ENCODE measurements around the gene OR7G3. TPM values are rescaled to one million over a fixed set of nuclear protein-coding genes. Genes with fewer than 3 reads are reported as not detected.

Gene OR7G3
- total RNA-seq, 1 donor from 2014 or later, result not detected

DNA sequence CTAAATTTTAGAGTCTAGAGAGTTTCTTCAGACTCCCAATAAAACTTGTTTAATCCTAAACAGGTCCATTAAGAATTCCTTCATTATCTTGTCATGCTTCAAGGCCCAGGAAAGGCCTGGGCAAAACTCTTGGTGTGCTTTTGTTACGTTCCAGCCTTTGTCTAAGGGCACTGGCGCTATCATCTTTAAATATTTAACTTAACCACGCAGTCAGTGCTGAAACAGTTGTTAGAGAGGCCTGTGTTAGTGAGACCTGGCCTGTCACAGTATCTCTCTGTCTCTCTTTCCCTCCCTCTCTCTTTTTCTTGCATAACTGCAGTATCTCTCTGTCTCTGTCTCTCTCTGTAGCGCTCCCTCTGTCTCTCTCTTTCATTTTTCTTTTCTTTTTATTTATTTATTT, 48.1 kb downstream of the OR7G3 start:
- H3K9me3 ChIP-seq, result no peaks in the 10 kb centered on the region
- H3K27ac ChIP-seq, result no peak overlapping the region
- intact Hi-C loops (cut with DNase I), result loop anchor here (10.0 kb wide), 1 partner anchor 424 kb away; no protein-coding TSS in a partner anchor
- H3K4me3 ChIP-seq, result no peak overlapping the region
- H3K27me3 ChIP-seq, result no peaks in the 10 kb centered on the region
- no peaks in the 10 kb centered on the region for H3K36me3 ChIP-seq
- DNase-seq (ENCODE audit: extremely low spot score in 2 of 2), result no peak
- TF ChIP-seq, protein P1, sequence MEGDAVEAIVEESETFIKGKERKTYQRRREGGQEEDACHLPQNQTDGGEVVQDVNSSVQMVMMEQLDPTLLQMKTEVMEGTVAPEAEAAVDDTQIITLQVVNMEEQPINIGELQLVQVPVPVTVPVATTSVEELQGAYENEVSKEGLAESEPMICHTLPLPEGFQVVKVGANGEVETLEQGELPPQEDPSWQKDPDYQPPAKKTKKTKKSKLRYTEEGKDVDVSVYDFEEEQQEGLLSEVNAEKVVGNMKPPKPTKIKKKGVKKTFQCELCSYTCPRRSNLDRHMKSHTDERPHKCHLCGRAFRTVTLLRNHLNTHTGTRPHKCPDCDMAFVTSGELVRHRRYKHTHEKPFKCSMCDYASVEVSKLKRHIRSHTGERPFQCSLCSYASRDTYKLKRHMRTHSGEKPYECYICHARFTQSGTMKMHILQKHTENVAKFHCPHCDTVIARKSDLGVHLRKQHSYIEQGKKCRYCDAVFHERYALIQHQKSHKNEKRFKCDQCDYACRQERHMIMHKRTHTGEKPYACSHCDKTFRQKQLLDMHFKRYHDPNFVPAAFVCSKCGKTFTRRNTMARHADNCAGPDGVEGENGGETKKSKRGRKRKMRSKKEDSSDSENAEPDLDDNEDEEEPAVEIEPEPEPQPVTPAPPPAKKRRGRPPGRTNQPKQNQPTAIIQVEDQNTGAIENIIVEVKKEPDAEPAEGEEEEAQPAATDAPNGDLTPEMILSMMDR (IDR thresholded peaks at IDR 0.05), result no peak
- TF ChIP-seq POLR2AphosphoS5 (IDR thresholded peaks at IDR 0.05; ENCODE audit: insufficient read depth in 1 of 2, low read depth in 1 of 2) (no peak), POLR2A (IDR thresholded peaks at IDR 0.05) (no peak)
- peaks cover 12% of the 10 kb centered on the region for H3K4me1 ChIP-seq

DNA sequence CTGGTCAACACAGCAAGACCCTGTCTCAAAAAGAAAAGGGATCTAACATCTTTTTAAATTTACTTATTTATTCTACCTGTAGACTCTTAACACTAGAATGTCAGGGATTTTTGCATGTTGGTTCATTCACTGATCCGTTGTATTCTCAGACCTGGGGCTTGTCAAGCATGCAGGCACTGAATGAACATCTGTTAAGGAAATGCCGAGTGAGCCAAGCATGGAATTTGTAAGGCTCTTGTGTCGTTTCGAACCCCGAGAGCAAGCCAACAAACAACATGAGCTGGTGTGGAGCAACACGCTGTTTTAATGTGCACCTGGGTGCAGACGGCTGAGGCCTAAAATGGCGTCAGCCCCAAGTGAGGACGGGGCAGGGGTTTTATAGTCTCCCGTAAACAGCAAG, 49.8 kb downstream of the OR7G3 start:
- Histone ChIP-seq H3K9me3 (no peaks in the 10 kb centered on the region), H3K36me3 (no peaks in the 10 kb centered on the region), H3K4me1 (peaks cover 12% of the 10 kb centered on the region), H3K27me3 (no peaks in the 10 kb centered on the region), H3K27ac (no peak overlapping the region), H3K4me3 (no peak overlapping the region)
- intact Hi-C loops (cut with DNase I), result loop anchor here (10.0 kb wide), 1 partner anchor 422 kb away; no protein-coding TSS in a partner anchor
- DNase-seq (ENCODE audit: extremely low spot score in 2 of 2), result no peak
- TF ChIP-seq, protein P1 (IDR thresholded peaks at IDR 0.05), result no peak
- TF ChIP-seq POLR2AphosphoS5 (IDR thresholded peaks at IDR 0.05; ENCODE audit: insufficient read depth in 1 of 2, low read depth in 1 of 2) (no peak), POLR2A (IDR thresholded peaks at IDR 0.05) (no peak)

Small RNAs within 50 kb of the gene (small RNA-seq; reads per million reads assigned to genes)
- gene OR1M4P, result not detected

Other genes starting within 250 kb of the OR7G3 start
- gene MUC16, start 116.5 kb downstream of the OR7G3 start, total RNA-seq, result under 0.01 TPM
- not detected for gene OR1M1, start 39.9 kb downstream of the OR7G3 start, total RNA-seq
- gene OR7G2, start 19.5 kb downstream of the OR7G3 start, total RNA-seq, result not detected
- gene OR7G1, start 11.2 kb downstream of the OR7G3 start, total RNA-seq, result not detected
- 17.2 TPM for gene ZNF317, start 13.4 kb upstream of the OR7G3 start, total RNA-seq
- not detected for gene OR7D2, start 52.0 kb upstream of the OR7G3 start, total RNA-seq
- not detected for gene OR7D4, start 92.6 kb upstream of the OR7G3 start, total RNA-seq
- gene OR7E24, start 124.0 kb upstream of the OR7G3 start, total RNA-seq, result not detected
- 11.0 TPM for gene ZNF699, start 182.9 kb upstream of the OR7G3 start, total RNA-seq
- gene ZNF559, start 197.2 kb upstream of the OR7G3 start, total RNA-seq, result 23.1 TPM
- 0.98 TPM for gene ZNF177, start 236.1 kb upstream of the OR7G3 start, total RNA-seq

Measured in vagina (tissue), 2 donors.